ENCODE data around the gene PHACTR3. TPM values are rescaled to one million over a fixed set of nuclear protein-coding genes. Genes with fewer than 3 reads are reported as not detected.

The PHACTR3 gene
- total RNA-seq, 3 donors from 2014 or later, result 0.41 to 3.4 (median 1.1) TPM

- Histone ChIP-seq H3K9me3 (no peaks in the 10 kb centered on the region), H3K36me3 (ENCODE audit: low read depth) (no peaks in the 10 kb centered on the region), H3K4me3 (no peak overlapping the region), H3K4me1 (ENCODE audit: low read depth) (no peaks in the 10 kb centered on the region)
- no peak for ATAC-seq
- no peak for TF ChIP-seq CTCF (IDR thresholded peaks at IDR 0.05)
- DNase-seq, result no peak
- intact Hi-C loops (cut with DNase I, micrococcal nuclease), result no loop called here
Measured at GRCh38 chr20:59605601-59606364, 1.4 kb downstream of the PHACTR3 start.

- TF ChIP-seq CTCF (IDR thresholded peaks at IDR 0.05), result no peak
- ATAC-seq, result no peak
- no peaks in the 10 kb centered on the region for H3K9me3 ChIP-seq
- no peaks in the 10 kb centered on the region for H3K36me3 ChIP-seq (ENCODE audit: low read depth)
- no peak for DNase-seq
- H3K4me1 ChIP-seq (ENCODE audit: low read depth), result no peaks in the 10 kb centered on the region
- intact Hi-C loops (cut with DNase I, micrococcal nuclease), result no loop called here
- H3K4me3 ChIP-seq, result no peak overlapping the region
Measured at GRCh38 chr20:59606566-59606965, 2.2 kb downstream of the PHACTR3 start.

GRCh38 chr20:59608396-59608795 is 4.1 kb downstream of the PHACTR3 start:
- Histone ChIP-seq H3K4me3 (no peak overlapping the region), H3K36me3 (ENCODE audit: low read depth) (no peaks in the 10 kb centered on the region), H3K9me3 (no peaks in the 10 kb centered on the region), H3K4me1 (ENCODE audit: low read depth) (no peaks in the 10 kb centered on the region)
- TF ChIP-seq CTCF (IDR thresholded peaks at IDR 0.05), result no peak
- DNase-seq, result no peak
- ATAC-seq, result no peak
- intact Hi-C loops (cut with DNase I, micrococcal nuclease), result no loop called here

- H3K4me1 ChIP-seq (ENCODE audit: low read depth), result no peaks in the 10 kb centered on the region
- no peak for ATAC-seq
Measured at GRCh38 chr20:59608871-59609270, 4.5 kb downstream of the PHACTR3 start.

GRCh38 chr20:59611286-59611685 is 6.9 kb downstream of the PHACTR3 start:
- H3K9me3 ChIP-seq, result no peaks in the 10 kb centered on the region
- H3K36me3 ChIP-seq (ENCODE audit: low read depth), result no peaks in the 10 kb centered on the region
- DNase-seq (no peak), ATAC-seq (no peak)
- TF ChIP-seq CTCF (IDR thresholded peaks at IDR 0.05), result no peak
- no peaks in the 10 kb centered on the region for H3K4me1 ChIP-seq (ENCODE audit: low read depth)
- intact Hi-C loops (cut with DNase I, micrococcal nuclease), result no loop called here
- H3K4me3 ChIP-seq, result no peak overlapping the region

More at GRCh38 chr20:59608871-59609270, 4.5 kb downstream of the PHACTR3 start:
- no peak overlapping the region for H3K4me3 ChIP-seq
- DNase-seq, result no peak
- intact Hi-C loops (cut with DNase I, micrococcal nuclease), result no loop called here
- no peaks in the 10 kb centered on the region for H3K36me3 ChIP-seq (ENCODE audit: low read depth)
- no peak for TF ChIP-seq CTCF (IDR thresholded peaks at IDR 0.05)
- no peaks in the 10 kb centered on the region for H3K9me3 ChIP-seq
